ENCODE results near the gene FAH. TPM values are rescaled to one million over a fixed set of nuclear protein-coding genes. Genes with fewer than 3 reads are reported as not detected.

The FAH gene
- polyA plus RNA-seq, 1 experiment = 53.0 TPM

GRCh38 chr15:80194186-80194585 is 41.4 kb downstream of the FAH start:
- TF ChIP-seq CTCF (IDR thresholded peaks at IDR 0.05; ENCODE audit: low read depth, low read length) = no peak
- no peaks in the 10 kb centered on the region for H3K9me3 ChIP-seq (ENCODE audit: control insufficient read depth, insufficient read depth, low read length)
- POLR2A ChIA-PET = no interaction called here
- H3K4me3 ChIP-seq (ENCODE audit: low read depth, low read length) = no peak overlapping the region
- peaks cover 5% of the 10 kb centered on the region for H3K27me3 ChIP-seq (ENCODE audit: control insufficient read depth, insufficient read depth, low read length)
- no peak for DNase-seq (ENCODE audit: low read depth, low spot score)
- CTCF ChIA-PET = no interaction called here
- no peak overlapping the region for H3K27ac ChIP-seq (ENCODE audit: low read depth, low read length)

- no peak for TF ChIP-seq CTCF (IDR thresholded peaks at IDR 0.05; ENCODE audit: low read depth, low read length)
- no peak overlapping the region for H3K4me3 ChIP-seq (ENCODE audit: low read depth, low read length)
- peaks cover 9% of the 10 kb centered on the region for H3K27me3 ChIP-seq (ENCODE audit: control insufficient read depth, insufficient read depth, low read length)
- no peak overlapping the region for H3K27ac ChIP-seq (ENCODE audit: low read depth, low read length)
- ChIA-PET CTCF (no interaction called here), POLR2A (no interaction called here)
- no peaks in the 10 kb centered on the region for H3K9me3 ChIP-seq (ENCODE audit: control insufficient read depth, insufficient read depth, low read length)
- no peak for DNase-seq (ENCODE audit: low read depth, low spot score)
Measured at GRCh38 chr15:80194914-80195313, 42.1 kb downstream of the FAH start.

- Histone ChIP-seq H3K27ac (ENCODE audit: low read depth, low read length) (no peak overlapping the region), H3K9me3 (ENCODE audit: control insufficient read depth, insufficient read depth, low read length) (no peaks in the 10 kb centered on the region; the same call in 1 of the 2 replicates), H3K27me3 (ENCODE audit: control insufficient read depth, insufficient read depth, low read length) (peaks cover 17% of the 10 kb centered on the region), H3K4me3 (ENCODE audit: low read depth, low read length) (no peak overlapping the region)
- no peak for TF ChIP-seq CTCF (IDR thresholded peaks at IDR 0.05; ENCODE audit: low read depth, low read length)
- POLR2A ChIA-PET = no interaction called here
- no peak for DNase-seq (ENCODE audit: low read depth, low spot score)
- CTCF ChIA-PET = no interaction called here
Measured at GRCh38 chr15:80199366-80199765, 46.6 kb downstream of the FAH start.

GRCh38 chr15:80199869-80200268 is 47.1 kb downstream of the FAH start:
- H3K27ac ChIP-seq (ENCODE audit: low read depth, low read length) = no peak overlapping the region
- no peak overlapping the region for H3K4me3 ChIP-seq (ENCODE audit: low read depth, low read length)
- DNase-seq (ENCODE audit: low read depth, low spot score) = no peak
- no peaks in the 10 kb centered on the region; the same call in 1 of the 2 replicates for H3K9me3 ChIP-seq (ENCODE audit: control insufficient read depth, insufficient read depth, low read length)
- no peak for TF ChIP-seq CTCF (IDR thresholded peaks at IDR 0.05; ENCODE audit: low read depth, low read length)
- H3K27me3 ChIP-seq (ENCODE audit: control insufficient read depth, insufficient read depth, low read length) = peaks cover 17% of the 10 kb centered on the region
- CTCF ChIA-PET = no interaction called here
- POLR2A ChIA-PET = no interaction called here

- H3K27me3 ChIP-seq (ENCODE audit: control insufficient read depth, insufficient read depth, low read length) = peaks cover 19% of the 10 kb centered on the region
- H3K4me3 ChIP-seq (ENCODE audit: low read depth, low read length) = no peak overlapping the region
- ChIA-PET POLR2A (no interaction called here), CTCF (no interaction called here)
- H3K27ac ChIP-seq (ENCODE audit: low read depth, low read length) = no peak overlapping the region
- H3K9me3 ChIP-seq (ENCODE audit: control insufficient read depth, insufficient read depth, low read length) = no peaks in the 10 kb centered on the region; the same call in 1 of the 2 replicates
- TF ChIP-seq CTCF (IDR thresholded peaks at IDR 0.05; ENCODE audit: low read depth, low read length) = no peak
- DNase-seq (ENCODE audit: low read depth, low spot score) = no peak
Measured at GRCh38 chr15:80201256-80202015, 48.6 kb downstream of the FAH start.

Measured in AG04450 (cell line).